Loucy (cell line): Measurements from ENCODE around the gene SNORC.
"Not testable (repeated sequence)": the region's sequence is repeated elsewhere in the genome, so short reads cannot be mapped to it uniquely, and the experiment has no call there.

Experiments
- H2AFZ ChIP-seq: fragments of 200-600 bp; sonication (generic); 2 replicates; pipeline ENCODE4 v1.6.0; 2016; ENCODE audit warnings: antibody characterized with exemption, mild to moderate bottlenecking, low read length, moderate library complexity
- H3F3A ChIP-seq: fragments of 200-600 bp; 2 replicates; pipeline ENCODE4 v1.6.0; 2016; ENCODE audit warnings: antibody characterized with exemption, low read depth, mild to moderate bottlenecking
- H3K27me3 ChIP-seq: fragments of 200-600 bp; sonication (generic); 2 replicates; pipeline ENCODE4 v1.6.1; 2014; ENCODE audit warnings: low read length, mild to moderate bottlenecking; ENCODE audit not compliant: insufficient read depth, poor library complexity, severe bottlenecking
- H3K36me3 ChIP-seq: fragments of 200-600 bp; sonication (generic); 2 replicates; pipeline ENCODE4 v1.6.1; 2016; ENCODE audit warnings: low read length; ENCODE audit not compliant: insufficient read depth
- H3K4me1 ChIP-seq: fragments of 200-600 bp; sonication (generic); 2 replicates; pipeline ENCODE4 v1.5.1; 2014; ENCODE audit warnings: low read length, mild to moderate bottlenecking; ENCODE audit not compliant: insufficient read depth, poor library complexity, severe bottlenecking
- H3K4me2 ChIP-seq: fragments of 200-600 bp; sonication (generic); 2 replicates; pipeline ENCODE4 v1.6.0; 2014; ENCODE audit warnings: antibody characterized with exemption, low read length, low read depth, mild to moderate bottlenecking; ENCODE audit not compliant: poor library complexity, severe bottlenecking
- H3K4me3 ChIP-seq: fragments of 200-600 bp; sonication (generic); 2 replicates; pipeline ENCODE4 v1.5.1; 2014; ENCODE audit warnings: low read length, mild to moderate bottlenecking, mixed read lengths; ENCODE audit not compliant: poor library complexity, severe bottlenecking
- H3K79me2 ChIP-seq: fragments of 200-600 bp; sonication (generic); 2 replicates; pipeline ENCODE4 v1.6.1; 2014; ENCODE audit warnings: low read length; ENCODE audit not compliant: insufficient read depth
- H3K9ac ChIP-seq: fragments of 200-600 bp; sonication (generic); 2 replicates; pipeline ENCODE4 v1.6.0; 2014; ENCODE audit warnings: mild to moderate bottlenecking, low read depth, low read length, moderate library complexity; ENCODE audit not compliant: poor library complexity, severe bottlenecking
- H3K9me2 ChIP-seq: fragments of 200-600 bp; sonication (generic); replicated peaks from 2 replicates; pipeline ENCODE4 v1.6.1; 2016; ENCODE audit warnings: low read depth, low read length, mixed read lengths
- H3K9me3 ChIP-seq: fragments of 200-600 bp; sonication (generic); 2 replicates; pipeline ENCODE4 v1.6.1; 2014; ENCODE audit warnings: mild to moderate bottlenecking, antibody characterized with exemption, low read length, low read depth; ENCODE audit not compliant: insufficient read depth
- H4K20me1 ChIP-seq: fragments of 200-600 bp; sonication (generic); 2 replicates; pipeline ENCODE4 v1.6.0; 2014; ENCODE audit warnings: antibody characterized with exemption, low read length, mild to moderate bottlenecking; ENCODE audit not compliant: insufficient read depth, poor library complexity, severe bottlenecking
- EZH2phosphoT487 ChIP-seq: fragments of 200-600 bp; IDR thresholded peaks from 2 replicates; pipeline ENCODE4 v1.6.1; 2018; ENCODE audit warnings: antibody characterized with exemption, mild to moderate bottlenecking, moderate library complexity, borderline replicate concordance
- TF ChIP-seq, protein P1 (sequence below): fragments of 200-600 bp; sonication (generic); conservative IDR thresholded peaks from 2 replicates; pipeline ENCODE4 v1.5.1; 2014; ENCODE audit warnings: mild to moderate bottlenecking, antibody characterized with exemption, low read length

Gene SNORC

DNA sequence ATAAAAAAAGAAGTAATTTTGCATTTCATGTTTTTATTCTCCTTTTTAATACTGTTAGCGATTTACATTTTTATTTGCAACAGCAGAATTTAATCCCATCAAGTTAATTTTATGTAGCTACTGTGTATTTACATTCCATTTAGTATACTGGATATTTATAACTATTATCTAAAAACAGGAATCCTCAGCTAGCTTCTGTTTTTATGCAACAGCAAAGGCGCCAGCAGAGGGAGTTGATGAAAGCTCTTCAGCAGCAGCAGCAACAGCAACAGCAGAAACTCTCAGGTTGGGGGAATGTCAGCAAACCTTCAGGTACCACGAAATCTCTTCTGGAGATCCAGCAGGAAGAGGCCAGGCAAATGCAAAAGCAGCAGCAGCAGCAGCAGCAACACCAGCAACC, 26.2 kb upstream of the SNORC start:
- no peaks in the 10 kb centered on the region for H4K20me1 ChIP-seq

DNA sequence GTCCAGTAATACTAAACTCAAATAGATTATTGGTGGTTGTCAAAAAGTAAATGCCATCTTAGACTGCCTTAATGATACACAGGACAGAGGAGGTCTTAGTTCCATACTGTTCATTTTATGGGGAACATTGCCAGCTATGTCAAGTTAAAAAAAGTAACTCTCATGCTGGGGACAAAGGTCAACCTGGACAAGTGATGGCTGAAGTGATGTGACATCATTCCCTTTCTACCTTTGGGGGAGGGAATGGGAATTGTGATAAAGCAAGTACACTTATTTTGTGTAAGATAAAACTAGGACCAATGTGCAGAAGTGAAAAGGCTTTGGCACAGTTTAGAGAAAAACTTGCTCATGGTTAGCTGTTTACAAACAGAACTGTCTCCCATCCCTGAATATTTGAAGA, 24.0 kb upstream of the SNORC start:
- no peaks in the 10 kb centered on the region for H3K27me3 ChIP-seq
- no peaks in the 10 kb centered on the region for H3K4me1 ChIP-seq
- no peaks in the 10 kb centered on the region for H3K9me3 ChIP-seq
- H3K36me3 ChIP-seq: peaks cover 90% of the 10 kb centered on the region
- H3K9me2 ChIP-seq: no peaks in the 10 kb centered on the region
- no peaks in the 10 kb centered on the region for H3F3A ChIP-seq
- H3K9ac ChIP-seq: no peak overlapping the region
- H4K20me1 ChIP-seq: no peaks in the 10 kb centered on the region
- no peaks in the 10 kb centered on the region for H3K79me2 ChIP-seq
- TF ChIP-seq EZH2phosphoT487: no peak
- TF ChIP-seq, protein P1, sequence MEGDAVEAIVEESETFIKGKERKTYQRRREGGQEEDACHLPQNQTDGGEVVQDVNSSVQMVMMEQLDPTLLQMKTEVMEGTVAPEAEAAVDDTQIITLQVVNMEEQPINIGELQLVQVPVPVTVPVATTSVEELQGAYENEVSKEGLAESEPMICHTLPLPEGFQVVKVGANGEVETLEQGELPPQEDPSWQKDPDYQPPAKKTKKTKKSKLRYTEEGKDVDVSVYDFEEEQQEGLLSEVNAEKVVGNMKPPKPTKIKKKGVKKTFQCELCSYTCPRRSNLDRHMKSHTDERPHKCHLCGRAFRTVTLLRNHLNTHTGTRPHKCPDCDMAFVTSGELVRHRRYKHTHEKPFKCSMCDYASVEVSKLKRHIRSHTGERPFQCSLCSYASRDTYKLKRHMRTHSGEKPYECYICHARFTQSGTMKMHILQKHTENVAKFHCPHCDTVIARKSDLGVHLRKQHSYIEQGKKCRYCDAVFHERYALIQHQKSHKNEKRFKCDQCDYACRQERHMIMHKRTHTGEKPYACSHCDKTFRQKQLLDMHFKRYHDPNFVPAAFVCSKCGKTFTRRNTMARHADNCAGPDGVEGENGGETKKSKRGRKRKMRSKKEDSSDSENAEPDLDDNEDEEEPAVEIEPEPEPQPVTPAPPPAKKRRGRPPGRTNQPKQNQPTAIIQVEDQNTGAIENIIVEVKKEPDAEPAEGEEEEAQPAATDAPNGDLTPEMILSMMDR: no peak
- H2AFZ ChIP-seq: no peak overlapping the region
- no peak overlapping the region for H3K4me3 ChIP-seq
- H3K4me2 ChIP-seq: no peak overlapping the region

More for the DNA sequence above, 26.2 kb upstream of the SNORC start:
- no peaks in the 10 kb centered on the region for H3F3A ChIP-seq
- H3K9me3 ChIP-seq: no peaks in the 10 kb centered on the region
- no peaks in the 10 kb centered on the region for H3K27me3 ChIP-seq
- no peak overlapping the region for H2AFZ ChIP-seq
- no peak for TF ChIP-seq EZH2phosphoT487
- TF ChIP-seq, protein P1: peak; percentile 45
- peaks cover 14% of the 10 kb centered on the region for H3K4me1 ChIP-seq
- H3K79me2 ChIP-seq: no peaks in the 10 kb centered on the region
- no peak overlapping the region for H3K4me2 ChIP-seq
- H3K4me3 ChIP-seq: no peak overlapping the region
- H3K36me3 ChIP-seq: peaks cover 79% of the 10 kb centered on the region
- no peak overlapping the region for H3K9ac ChIP-seq
- no peaks in the 10 kb centered on the region for H3K9me2 ChIP-seq

- Histone ChIP-seq H3K79me2 (no peaks in the 10 kb centered on the region), H3K27me3 (no peaks in the 10 kb centered on the region), H3K36me3 (peaks cover 72% of the 10 kb centered on the region), H3K9me3 (no peaks in the 10 kb centered on the region), H3K4me1 (no peaks in the 10 kb centered on the region), H3K9me2 (no peaks in the 10 kb centered on the region), H3K4me2 (no peak overlapping the region), H3F3A (no peaks in the 10 kb centered on the region), H3K4me3 (no peak overlapping the region), H3K9ac (no peak overlapping the region), H2AFZ (no peak overlapping the region), H4K20me1 (no peaks in the 10 kb centered on the region)
- TF ChIP-seq, protein P1: no peak
- TF ChIP-seq EZH2phosphoT487: no peak
These were observed 20.0 kb upstream of the SNORC start for GRCh38 chr2:232850039-232850438.

DNA sequence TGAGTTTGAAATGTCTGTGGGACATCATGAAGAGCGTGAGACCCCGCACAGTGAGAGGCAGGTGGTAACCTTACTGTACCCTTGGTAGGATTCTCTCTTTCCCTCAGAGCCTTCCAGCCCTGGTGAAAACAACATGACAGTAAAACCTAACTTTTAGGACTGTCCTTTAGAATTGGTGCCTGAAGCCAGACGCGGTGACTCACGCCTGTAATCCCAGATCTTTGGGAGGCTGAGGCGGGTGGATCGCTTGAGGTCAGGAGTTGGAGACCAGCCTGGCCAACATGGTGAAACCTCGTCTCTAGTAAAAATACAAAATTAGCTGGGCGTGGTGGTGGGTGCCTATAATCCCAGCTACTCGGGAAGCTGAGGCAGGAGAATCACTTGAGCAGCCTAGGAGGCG, 18.0 kb upstream of the SNORC start:
- H3K4me2 ChIP-seq, H3K9ac ChIP-seq, H3K9me2 ChIP-seq, H3K27me3 ChIP-seq, H3K79me2 ChIP-seq, H3K4me1 ChIP-seq, H4K20me1 ChIP-seq, H3F3A ChIP-seq, H3K4me3 ChIP-seq, H3K9me3 ChIP-seq, H2AFZ ChIP-seq: not testable (repeated sequence)
- peaks cover 69% of the 10 kb centered on the region; the same call in 1 of the 2 replicates for H3K36me3 ChIP-seq
